ENCODE results near the gene ANKFN1.

ANKFN1 gene

GRCh38 chr17:56291226-56291805 lies 138.0 kb downstream of the ANKFN1 start:
- no peak overlapping the region for H3K4me3 ChIP-seq (replicated peaks in 1 of 2; ENCODE audit: low read depth in 2 of 2, low read length in 2 of 2)
- DNase-seq (ENCODE audit: low read depth in 2 of 2), result no peak
- TF ChIP-seq CTCF (IDR thresholded peaks at IDR 0.05; ENCODE audit: low read depth, low read length), result no peak

- peak; percentile 7 to 46 for DNase-seq (ENCODE audit: low read depth in 2 of 2)
- TF ChIP-seq CTCF (IDR thresholded peaks at IDR 0.05; ENCODE audit: low read depth, low read length), result no peak
- H3K4me3 ChIP-seq (replicated peaks in 1 of 2; ENCODE audit: low read depth in 2 of 2, low read length in 2 of 2), result no peak overlapping the region
Observed at GRCh38 chr17:56292010-56292409, 138.7 kb downstream of the ANKFN1 start.

- no peak for TF ChIP-seq CTCF (IDR thresholded peaks at IDR 0.05; ENCODE audit: low read depth, low read length)
- DNase-seq (ENCODE audit: low read depth in 2 of 2), result peak in 1 of 2 donors; percentile 1
- H3K4me3 ChIP-seq (replicated peaks in 1 of 2; ENCODE audit: low read depth in 2 of 2, low read length in 2 of 2), result no peak overlapping the region
Observed at GRCh38 chr17:56292578-56292977, 139.3 kb downstream of the ANKFN1 start.

GRCh38 chr17:56297184-56297583 lies 143.9 kb downstream of the ANKFN1 start:
- no peak for DNase-seq (ENCODE audit: low read depth in 2 of 2)
- no peak overlapping the region for H3K4me3 ChIP-seq (replicated peaks in 1 of 2; ENCODE audit: low read depth in 2 of 2, low read length in 2 of 2)
- TF ChIP-seq CTCF (IDR thresholded peaks at IDR 0.05; ENCODE audit: low read depth, low read length), result no peak

GRCh38 chr17:56298846-56299245 lies 145.6 kb downstream of the ANKFN1 start:
- no peak overlapping the region for H3K4me3 ChIP-seq (replicated peaks in 1 of 2; ENCODE audit: low read depth in 2 of 2, low read length in 2 of 2)
- no peak for TF ChIP-seq CTCF (IDR thresholded peaks at IDR 0.05; ENCODE audit: low read depth, low read length)
- no peak for DNase-seq (ENCODE audit: low read depth in 2 of 2)

GRCh38 chr17:56300144-56300543 lies 146.9 kb downstream of the ANKFN1 start:
- TF ChIP-seq CTCF (IDR thresholded peaks at IDR 0.05; ENCODE audit: low read depth, low read length), result no peak
- H3K4me3 ChIP-seq (replicated peaks in 1 of 2; ENCODE audit: low read depth in 2 of 2, low read length in 2 of 2), result no peak overlapping the region
- no peak for DNase-seq (ENCODE audit: low read depth in 2 of 2)

- TF ChIP-seq CTCF (IDR thresholded peaks at IDR 0.05; ENCODE audit: low read depth, low read length), result no peak
- H3K4me3 ChIP-seq (replicated peaks in 1 of 2; ENCODE audit: low read depth in 2 of 2, low read length in 2 of 2), result no peak overlapping the region
- no peak for DNase-seq (ENCODE audit: low read depth in 2 of 2)
Observed at GRCh38 chr17:56305007-56305406, 151.7 kb downstream of the ANKFN1 start.
